HepG2 (cell line): ENCODE data around the gene FANCE. TPM values are rescaled to one million over a fixed set of nuclear protein-coding genes. Genes with fewer than 3 reads are reported as not detected.

ENCODE experiments used
- ADNP ChIP-seq: sonication (generic); formaldehyde crosslinking; IDR thresholded peaks from 2 replicates; pipeline ENCODE4 v1.4.0; 2020; ENCODE audit warnings: missing genetic modification reagents
- BCL6 ChIP-seq: IDR thresholded peaks from 2 replicates; pipeline ENCODE4 v1.6.1; 2016; ENCODE audit warnings: missing genetic modification reagents, missing compliant biosample characterization
- DMTF1 ChIP-seq: sonication (generic); formaldehyde crosslinking; IDR thresholded peaks from 2 replicates; pipeline ENCODE4 v1.4.0; 2020; ENCODE audit warnings: mild to moderate bottlenecking, missing genetic modification reagents
- FOXC1 ChIP-seq: sonication (generic); formaldehyde crosslinking; IDR thresholded peaks from 2 replicates; pipeline ENCODE4 v1.8.0; 2022; ENCODE audit warnings: mild to moderate bottlenecking, missing genetic modification reagents, borderline replicate concordance
- GTF2F1 ChIP-seq: fragments of 150-350 bp; IDR thresholded peaks from 2 replicates; pipeline ENCODE4 v1.6.1; 2014; ENCODE audit warnings: low read length
- HDAC6 ChIP-seq: fragments of 200-600 bp; sonication (generic); IDR thresholded peaks from 2 replicates; pipeline ENCODE4 v1.7.0; 2017; ENCODE audit warnings: mild to moderate bottlenecking, antibody characterized with exemption, low read length, low read depth
- HES4 ChIP-seq: sonication (generic); formaldehyde crosslinking; IDR thresholded peaks from 2 replicates; pipeline ENCODE4 v1.9.0; 2021; ENCODE audit warnings: mild to moderate bottlenecking, missing genetic modification reagents, borderline replicate concordance
- ISX ChIP-seq: sonication (generic); formaldehyde crosslinking; conservative IDR thresholded peaks from 2 replicates; pipeline ENCODE4 v1.5.0; 2020; ENCODE audit warnings: missing genetic modification reagents
- KLF12 ChIP-seq: sonication (generic); formaldehyde crosslinking; IDR thresholded peaks from 2 replicates; pipeline ENCODE4 v1.4.0; 2020; ENCODE audit warnings: missing genetic modification reagents, borderline replicate concordance
- SALL1 ChIP-seq: sonication (generic); formaldehyde crosslinking; IDR thresholded peaks from 2 replicates; pipeline ENCODE4 v1.8.0; 2022; ENCODE audit warnings: mild to moderate bottlenecking, missing genetic modification reagents
- ZNF263 ChIP-seq: sonication (generic); formaldehyde crosslinking; IDR thresholded peaks from 2 replicates; pipeline ENCODE4 v1.4.0; 2020; ENCODE audit warnings: missing genetic modification reagents
- ZNF550 ChIP-seq: sonication (generic); formaldehyde crosslinking; IDR thresholded peaks from 2 replicates; pipeline ENCODE4 v1.4.0; 2020; ENCODE audit warnings: mild to moderate bottlenecking, missing genetic modification reagents, borderline replicate concordance
- ZNF589 ChIP-seq: sonication (generic); formaldehyde crosslinking; conservative IDR thresholded peaks from 2 replicates; pipeline ENCODE4 v1.8.0; 2022; ENCODE audit warnings: mild to moderate bottlenecking, moderate library complexity, missing genetic modification reagents
- ZNF646 ChIP-seq: sonication (generic); formaldehyde crosslinking; IDR thresholded peaks from 2 replicates; pipeline ENCODE4 v1.9.0; 2021; ENCODE audit warnings: mild to moderate bottlenecking, missing genetic modification reagents
- ZNF761 ChIP-seq: sonication (generic); formaldehyde crosslinking; conservative IDR thresholded peaks from 2 replicates; pipeline ENCODE4 v1.4.0; 2020; ENCODE audit warnings: mild to moderate bottlenecking, missing genetic modification reagents
- ZNF770 ChIP-seq: sonication (generic); formaldehyde crosslinking; IDR thresholded peaks from 2 replicates; pipeline ENCODE4 v1.5.0; 2020; ENCODE audit warnings: mild to moderate bottlenecking, missing genetic modification reagents
- ZSCAN21 ChIP-seq: sonication (generic); formaldehyde crosslinking; IDR thresholded peaks from 2 replicates; pipeline ENCODE4 v1.8.0; 2022; ENCODE audit warnings: mild to moderate bottlenecking, missing genetic modification reagents, moderate library complexity, borderline replicate concordance
- polyA plus RNA-seq, 8 experiments: library from polyadenylated mRNA; depleted of rRNA in 3 of 8; stranded (reverse) in 7 of 8; unstranded in 1 of 8; fragments of >200 nt; fragmentation: Illumina TruSeq in 4 of 8; extraction: Trizol in 4 of 8; gene quantifications; 2 replicates each; pipeline versions ENCODE4 v1.2.1 to v1.2.3, GENCODE V29; 2011 to 2016; ENCODE audit warnings: low read depth in 4 of 8, missing spikeins in 1 of 8, mixed read lengths in 1 of 8; ENCODE audit not compliant: insufficient read depth in 1 of 8
- total RNA-seq, 5 experiments: library from RNA; depleted of rRNA; stranded (reverse); fragments of >200 nt; fragmentation: Illumina TruSeq; extraction: Trizol; gene quantifications; 2 replicates each; pipeline ENCODE4 v1.2.3, GENCODE V29; 2016; ENCODE audit warnings: low read depth in 1 of 5

FANCE gene
- total and polyA plus RNA-seq, 2 of the 13 experiments (the other 11 are each of a cell fraction or from before 2014, with no cell fraction given), result 7.1 to 11.2 TPM

- 0 out of 2 replicates have a peak, but pooled peaks have one; percentile 41 for TF ChIP-seq ADNP (CRISPR knock-in tag)
- peak; percentile 79 for TF ChIP-seq ZNF589
- 0 out of 2 replicates have a peak, but pooled peaks have one; percentile 62 for TF ChIP-seq HDAC6
- peak; percentile 90; the same call in 1 of the 2 replicates for TF ChIP-seq ZNF761 (CRISPR knock-in tag)
- TF ChIP-seq DMTF1 (CRISPR knock-in tag), result no peak
- TF ChIP-seq KLF12 (CRISPR knock-in tag), result peak; percentile 76
- peak; percentile 62; the same call in 1 of the 2 replicates for TF ChIP-seq BCL6 (CRISPR knock-in tag)
- 0 out of 2 replicates have a peak, but pooled peaks have one; percentile 70 for TF ChIP-seq GTF2F1
- no peak for TF ChIP-seq ZNF770 (CRISPR knock-in tag)
- peak; percentile 99 for TF ChIP-seq FOXC1 (CRISPR knock-in tag)
- peak; percentile 96 for TF ChIP-seq ISX (CRISPR knock-in tag)
- peak; percentile 78; the same call in 1 of the 2 replicates for TF ChIP-seq HES4 (CRISPR knock-in tag)
- peak; percentile 94 for TF ChIP-seq SALL1 (CRISPR knock-in tag)
- peak; percentile 47; the same call in 1 of the 2 replicates for TF ChIP-seq ZSCAN21
- TF ChIP-seq ZNF646, result no peak; the same call in 1 of the 2 replicates
- peak; percentile 94; the same call in 1 of the 2 replicates for TF ChIP-seq ZNF550
- TF ChIP-seq ZNF263 (CRISPR knock-in tag), result peak; percentile 55
These were observed 16.2 kb downstream of the FANCE start, which contains the start of gene RPL10A (continued) for GRCh38 chr6:35468181-35468979.
